CD4-positive, alpha-beta memory T cell (primary cell): ENCODE results near the gene CPT1C. TPM values are rescaled to one million over a fixed set of nuclear protein-coding genes. Genes with fewer than 3 reads are reported as not detected.
A peak's percentile ranks its signal among the peaks of the same experiment; 100 is the strongest.
"Not testable (repeated sequence)": the region's sequence is repeated elsewhere in the genome, so short reads cannot be mapped to it uniquely, and the experiment has no call there.

Source experiments
- CTCF ChIA-PET: fragments of 350-600 bp; sonication (Branson Sonifier 250); formaldehyde crosslinking; loops from one replicate; lab custom pipeline; 2021; ENCODE audit warnings: inconsistent platforms; ENCODE audit not compliant: partially characterized antibody; lab: Charles Lee
- POLR2A ChIA-PET: fragments of 350-600 bp; sonication (Branson Sonifier 250); formaldehyde crosslinking; loops from one replicate; lab custom pipeline; 2021; ENCODE audit not compliant: partially characterized antibody; lab: Charles Lee
- DNase-seq, 5 donors: peaks; one replicate each; pipeline versions ENCODE4 v3.0.0 to v3.0.0-alpha.2; 2020 to 2022; ENCODE audit warnings: mixed read lengths in 1 of 5
- H3K27ac ChIP-seq: one replicate; pipeline ENCODE4 v1.7.0; 2013; ENCODE audit warnings: low read depth, low read length
- H3K27me3 ChIP-seq: 2 replicates; pipeline ENCODE4 v1.7.0; 2013; ENCODE audit warnings: mild to moderate bottlenecking, low read length, moderate library complexity; ENCODE audit not compliant: insufficient read depth
- H3K36me3 ChIP-seq: 2 replicates; pipeline ENCODE4 v1.7.0; 2013; ENCODE audit warnings: mild to moderate bottlenecking, low read length, moderate library complexity; ENCODE audit not compliant: insufficient read depth
- H3K4me1 ChIP-seq: 2 replicates; pipeline ENCODE4 v1.7.0; 2013; ENCODE audit warnings: mild to moderate bottlenecking, low read length, moderate library complexity; ENCODE audit not compliant: insufficient read depth
- H3K4me3 ChIP-seq, 2 donors: one replicate each; pipeline ENCODE4 v1.7.0; 2013; ENCODE audit warnings: low read length in 2 of 2, mild to moderate bottlenecking in 1 of 2
- H3K9me3 ChIP-seq, 2 donors: one replicate each; pipeline ENCODE4 v1.7.0; 2013; ENCODE audit warnings: low read length in 2 of 2, control low read depth in 1 of 2; ENCODE audit not compliant: control insufficient read depth in 1 of 2
- H3K27ac Mint-ChIP-seq, 7 donors: one replicate each; pipeline ENCODE4 v1.8.0; 2020 to 2021; ENCODE audit warnings: mixed read lengths in 7 of 7, mild to moderate bottlenecking in 6 of 7, inconsistent platforms in 3 of 7, moderate library complexity in 3 of 7
- H3K27me3 Mint-ChIP-seq, 2 donors: one replicate each; pipeline ENCODE4 v1.8.0; 2020 to 2021; ENCODE audit warnings: mixed read lengths in 2 of 2
- H3K36me3 Mint-ChIP-seq, 2 donors: one replicate each; pipeline ENCODE4 v1.8.0; 2020 to 2021; ENCODE audit warnings: mixed read lengths in 2 of 2, inconsistent platforms in 1 of 2, mild to moderate bottlenecking in 1 of 2
- H3K4me1 Mint-ChIP-seq, 4 donors: one replicate each; pipeline ENCODE4 v1.8.0; 2020 to 2021; ENCODE audit warnings: mixed read lengths in 4 of 4, mild to moderate bottlenecking in 1 of 4
- H3K4me3 Mint-ChIP-seq, 8 donors: one replicate each; pipeline ENCODE4 v1.8.0; 2020 to 2021; ENCODE audit warnings: mixed read lengths in 8 of 8, mild to moderate bottlenecking in 7 of 8, moderate library complexity in 6 of 8, inconsistent platforms in 3 of 8
- H3K9me3 Mint-ChIP-seq, 8 donors: one replicate each; pipeline ENCODE4 v1.8.0; 2020 to 2021; ENCODE audit warnings: mixed read lengths in 8 of 8, mild to moderate bottlenecking in 5 of 8, inconsistent platforms in 3 of 8, moderate library complexity in 1 of 8
- intact Hi-C: fragments of 100-400 bp; cut with micrococcal nuclease; formaldehyde crosslinking; loops from one replicate; pipeline ENCODE4 v1.15.1; 2023
- polyA plus RNA-seq, 2 donors: library from polyadenylated mRNA; unstranded; fragments of 300-500 nt; fragmentation: Illumina TruSeq; gene quantifications; one replicate each; pipeline ENCODE4 v1.2.3, GENCODE V29; 2021
- total RNA-seq, 2 experiments: library from RNA; stranded (reverse); gene quantifications; one replicate each; pipeline ENCODE4 v1.2.3, GENCODE V29; 2021

CPT1C gene
- total and polyA plus RNA-seq, 4 experiments from 2014 or later, result 0.24 to 1.5 (median 0.61) TPM

- intact Hi-C loops, result loop anchor here (5.0 kb wide), 1 partner anchor 159 kb away; the partner anchor contains the start of genes AKT1S1 and TBC1D17
- Histone ChIP-seq H3K36me3 (no peaks in the 10 kb centered on the region), H3K4me1 (peaks cover 12% of the 10 kb centered on the region), H3K9me3 (no peaks in the 10 kb centered on the region), H3K27me3 (no peaks in the 10 kb centered on the region), H3K27ac (no peak overlapping the region), H3K4me3 (no peak overlapping the region)
- H3K9me3 Mint-ChIP-seq, result peaks cover 0 to 6% (median 0%) of the 10 kb centered on the region in 8 donors
- CTCF ChIA-PET, result interaction anchor here (1.1 to 1.7 kb wide), 8 partner anchors 10 to 172 kb away, joined by 3 to 10 read pairs (median 5); no protein-coding TSS in a partner anchor
- H3K4me1 Mint-ChIP-seq, result peaks cover 7 to 12% (median 10%) of the 10 kb centered on the region in 4 donors
- no peak for DNase-seq
- no peaks in the 10 kb centered on the region for H3K27me3 Mint-ChIP-seq
- POLR2A ChIA-PET, result interaction anchor here (0.7 to 2.5 kb wide), 10 partner anchors 41 to 605 kb away, joined by 3 to 15 read pairs (median 5); partner anchors contain the start of genes AP2A1, BCL2L12, FUZ and IRF3
- H3K36me3 Mint-ChIP-seq, result peaks cover 3 to 11% of the 10 kb centered on the region in 2 donors
- H3K4me3 Mint-ChIP-seq, result peak overlapping the region in 6 of 8 donors; percentile 15 to 96 (median 49)
- H3K27ac Mint-ChIP-seq, result peak overlapping the region in 5 of 7 donors; percentile 25 to 98 (median 79)
These were observed 27.6 kb downstream of the CPT1C start for GRCh38 chr19:49718511-49718910.

- no peaks in the 10 kb centered on the region for H3K27me3 Mint-ChIP-seq
- POLR2A ChIA-PET, result interaction anchor here (1.1 kb wide), 1 partner anchor 133 kb away, joined by 3 read pairs; no protein-coding TSS in a partner anchor
- CTCF ChIA-PET, result no interaction called here
- Histone ChIP-seq H3K9me3 (no peaks in the 10 kb centered on the region), H3K36me3 (no peaks in the 10 kb centered on the region), H3K4me3 (no peak overlapping the region), H3K27me3 (no peaks in the 10 kb centered on the region), H3K4me1 (peaks cover 12% of the 10 kb centered on the region), H3K27ac (no peak overlapping the region)
- DNase-seq, result no peak
- intact Hi-C loops, result loop anchor here (5.0 kb wide), 1 partner anchor 158 kb away; the partner anchor contains the start of genes AKT1S1 and TBC1D17
- H3K27ac Mint-ChIP-seq, result peak overlapping the region in 5 of 7 donors; percentile 47 to 98 (median 79)
- H3K4me3 Mint-ChIP-seq, result peak overlapping the region in 7 of 8 donors; percentile 15 to 67 (median 55)
- H3K4me1 Mint-ChIP-seq, result peaks cover 7 to 12% (median 10%) of the 10 kb centered on the region in 4 donors
- peaks cover 5 to 11% of the 10 kb centered on the region in 2 donors for H3K36me3 Mint-ChIP-seq
- H3K9me3 Mint-ChIP-seq, result peaks cover 0 to 6% (median 0%) of the 10 kb centered on the region in 8 donors
These were observed 28.1 kb downstream of the CPT1C start for GRCh38 chr19:49718991-49719390.

GRCh38 chr19:49719420-49719819 lies 28.5 kb downstream of the CPT1C start:
- H3K4me1 ChIP-seq, result peaks cover 12% of the 10 kb centered on the region
- H3K27me3 ChIP-seq, POLR2A ChIA-PET, H3K4me3 ChIP-seq, H3K36me3 ChIP-seq, DNase-seq, H3K27ac ChIP-seq, H3K27me3 Mint-ChIP-seq, H3K9me3 ChIP-seq, H3K9me3 Mint-ChIP-seq: not testable (repeated sequence)
- Mint-ChIP-seq H3K4me3 (peak overlapping the region in 4 of 8 donors; percentile 15 to 67 (median 57)), H3K36me3 (peaks cover 5 to 14% of the 10 kb centered on the region in 2 donors), H3K27ac (peak overlapping the region in 2 of 7 donors; percentile 50 to 79), H3K4me1 (peaks cover 7 to 12% (median 10%) of the 10 kb centered on the region in 4 donors)
- intact Hi-C loops, result loop anchor here (5.0 kb wide), 1 partner anchor 158 kb away; the partner anchor contains the start of genes AKT1S1 and TBC1D17
- CTCF ChIA-PET, result interaction anchor here (0.7 kb wide), 1 partner anchor 405 kb away, joined by 3 read pairs; no protein-coding TSS in a partner anchor

GRCh38 chr19:49727217-49728030 lies 36.5 kb downstream of the CPT1C start:
- CTCF ChIA-PET, result interaction anchor here (1.1 to 1.4 kb wide), 2 partner anchors 10 kb away, joined by 3 to 4 read pairs; no protein-coding TSS in a partner anchor
- Mint-ChIP-seq H3K4me1 (peaks cover 0 to 1% (median 0%) of the 10 kb centered on the region in 4 donors), H3K9me3 (peaks cover 0 to 2% (median 0%) of the 10 kb centered on the region in 8 donors), H3K36me3 (peaks cover 10 to 23% of the 10 kb centered on the region in 2 donors), H3K27me3 (no peaks in the 10 kb centered on the region), H3K4me3 (no peak overlapping the region), H3K27ac (peak overlapping the region in 1 of 7 donors; percentile 4)
- H3K27me3 ChIP-seq, result no peaks in the 10 kb centered on the region
- intact Hi-C loops, result no loop called here
- no peak overlapping the region for H3K4me3 ChIP-seq
- H3K4me1 ChIP-seq, result no peaks in the 10 kb centered on the region
- H3K9me3 ChIP-seq, result no peaks in the 10 kb centered on the region
- no peak overlapping the region for H3K27ac ChIP-seq
- no peak for DNase-seq
- POLR2A ChIA-PET, result no interaction called here
- no peaks in the 10 kb centered on the region for H3K36me3 ChIP-seq

- DNase-seq, result no peak
- intact Hi-C loops, result no loop called here
- no peak overlapping the region for H3K4me3 Mint-ChIP-seq
- H3K4me3 ChIP-seq, result no peak overlapping the region
- no peak overlapping the region for H3K27ac ChIP-seq
- no peaks in the 10 kb centered on the region for H3K4me1 Mint-ChIP-seq
- CTCF ChIA-PET, result interaction anchor here (1.0 kb wide), 1 partner anchor 13 kb away, joined by 3 read pairs; no protein-coding TSS in a partner anchor
- no peaks in the 10 kb centered on the region for H3K36me3 ChIP-seq
- H3K27me3 ChIP-seq, result no peaks in the 10 kb centered on the region
- peaks cover 0 to 2% of the 10 kb centered on the region in 2 donors for H3K27me3 Mint-ChIP-seq
- H3K4me1 ChIP-seq, result no peaks in the 10 kb centered on the region
- no peaks in the 10 kb centered on the region for H3K9me3 ChIP-seq
- H3K9me3 Mint-ChIP-seq, result no peaks in the 10 kb centered on the region
- H3K27ac Mint-ChIP-seq, result no peak overlapping the region
- POLR2A ChIA-PET, result interaction anchor here (0.8 kb wide), 1 partner anchor 13 kb away, joined by 3 read pairs; no protein-coding TSS in a partner anchor
- peaks cover 3 to 15% of the 10 kb centered on the region in 2 donors for H3K36me3 Mint-ChIP-seq
These were observed 39.2 kb downstream of the CPT1C start for GRCh38 chr19:49730166-49730565.

GRCh38 chr19:49738268-49738667 lies 47.4 kb downstream of the CPT1C start:
- Mint-ChIP-seq H3K36me3 (no peaks in the 10 kb centered on the region), H3K27me3 (peaks cover 0 to 2% of the 10 kb centered on the region in 2 donors), H3K27ac (no peak overlapping the region), H3K4me3 (no peak overlapping the region), H3K9me3 (no peaks in the 10 kb centered on the region), H3K4me1 (peaks cover 0 to 6% (median 4%) of the 10 kb centered on the region in 4 donors)
- H3K36me3 ChIP-seq, result no peaks in the 10 kb centered on the region
- no peaks in the 10 kb centered on the region for H3K27me3 ChIP-seq
- H3K4me3 ChIP-seq, result no peak overlapping the region
- CTCF ChIA-PET, result no interaction called here
- no peak for DNase-seq
- H3K9me3 ChIP-seq, result no peaks in the 10 kb centered on the region
- H3K27ac ChIP-seq, result no peak overlapping the region
- intact Hi-C loops, result no loop called here
- POLR2A ChIA-PET, result no interaction called here
- H3K4me1 ChIP-seq, result no peaks in the 10 kb centered on the region

GRCh38 chr19:49739098-49739497 lies 48.2 kb downstream of the CPT1C start:
- Mint-ChIP-seq H3K36me3 (no peaks in the 10 kb centered on the region), H3K27ac (peak overlapping the region in 1 of 7 donors; percentile 77), H3K4me3 (peak overlapping the region in 1 of 8 donors; percentile 57), H3K4me1 (peaks cover 0 to 6% (median 4%) of the 10 kb centered on the region in 4 donors), H3K9me3 (no peaks in the 10 kb centered on the region), H3K27me3 (peaks cover 0 to 2% of the 10 kb centered on the region in 2 donors)
- Histone ChIP-seq H3K9me3 (no peaks in the 10 kb centered on the region), H3K36me3 (no peaks in the 10 kb centered on the region), H3K4me3 (no peak overlapping the region), H3K4me1 (no peaks in the 10 kb centered on the region), H3K27ac (no peak overlapping the region), H3K27me3 (no peaks in the 10 kb centered on the region)
- CTCF ChIA-PET, result no interaction called here
- DNase-seq, result no peak
- POLR2A ChIA-PET, result no interaction called here
- intact Hi-C loops, result no loop called here
